Measurements from ENCODE around the gene CCDC9B.

Gene CCDC9B

DNA sequence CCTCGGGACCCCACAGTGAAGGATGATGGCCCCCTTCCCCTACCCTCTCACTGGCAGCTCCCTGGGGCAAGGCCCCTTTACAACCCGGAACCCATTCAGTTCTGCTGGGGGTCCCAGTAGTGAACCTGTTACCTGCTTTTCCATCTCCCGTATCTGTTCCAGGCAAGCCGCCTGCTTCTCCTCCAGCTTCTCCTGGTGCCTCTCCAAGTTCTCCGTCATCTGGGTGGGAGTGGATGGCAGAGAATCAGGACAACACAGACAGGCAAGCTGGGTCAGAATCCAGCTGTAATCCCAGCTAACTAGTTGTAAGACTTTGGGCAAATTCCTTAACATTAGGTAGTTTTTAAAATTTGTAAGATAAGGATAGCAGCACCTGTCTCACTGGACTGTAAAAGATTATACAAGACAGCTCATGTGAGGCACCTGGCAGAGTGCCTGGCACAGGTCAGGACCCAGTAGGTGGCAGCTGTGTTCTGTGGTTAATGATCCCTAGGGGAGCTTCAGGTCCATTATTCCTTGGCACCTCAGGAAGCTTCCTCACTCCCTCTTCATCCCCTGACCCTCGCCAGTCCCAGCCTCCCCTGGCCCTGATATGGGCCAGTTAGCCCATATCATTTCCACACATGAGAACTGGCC is 51.5 kb downstream of the CCDC9B start:
- no peak for DNase-seq (ENCODE audit: low spot score)

DNA sequence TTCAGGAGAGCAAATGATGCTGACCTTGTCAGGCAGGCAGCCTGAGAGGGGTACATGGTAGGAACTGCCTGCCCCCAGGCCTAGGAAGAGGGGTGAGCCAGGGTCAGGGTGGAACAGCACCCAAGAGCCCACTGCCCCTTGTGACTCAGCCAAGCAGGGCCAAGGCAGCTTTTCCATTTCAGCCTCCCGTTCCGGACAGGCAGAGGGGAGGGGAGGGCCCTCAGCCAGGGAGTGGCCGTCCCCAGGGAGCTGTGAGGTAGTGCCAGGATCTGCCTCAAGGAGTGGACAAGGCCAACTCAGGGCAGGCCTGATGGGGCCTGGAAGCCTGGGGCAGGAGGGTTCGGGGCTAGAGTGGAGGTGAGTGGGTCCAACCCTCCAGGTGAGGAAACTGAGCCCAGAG is 52.8 kb downstream of the CCDC9B start:
- no peak for DNase-seq (ENCODE audit: low spot score)

DNA sequence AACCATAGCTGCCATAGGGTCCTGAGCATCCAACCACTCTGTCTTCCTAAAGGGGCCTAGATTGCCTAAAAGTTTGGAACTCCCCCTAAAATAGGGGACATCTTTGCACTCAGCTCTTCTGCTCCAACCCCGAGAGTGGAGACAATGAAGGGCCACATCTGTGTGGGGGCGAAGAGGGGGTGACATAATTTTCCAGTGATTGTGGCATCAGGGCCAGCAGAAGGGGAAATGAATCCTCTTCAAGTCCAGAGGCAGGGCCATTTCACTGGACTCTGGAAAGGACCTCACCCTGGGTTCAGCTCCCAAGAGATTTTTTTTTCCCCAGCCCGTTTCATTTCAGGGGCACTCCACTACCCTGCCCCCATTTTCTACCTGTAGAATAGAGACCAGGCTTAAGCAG is 53.2 kb downstream of the CCDC9B start:
- no peak for DNase-seq (ENCODE audit: low spot score)

DNA sequence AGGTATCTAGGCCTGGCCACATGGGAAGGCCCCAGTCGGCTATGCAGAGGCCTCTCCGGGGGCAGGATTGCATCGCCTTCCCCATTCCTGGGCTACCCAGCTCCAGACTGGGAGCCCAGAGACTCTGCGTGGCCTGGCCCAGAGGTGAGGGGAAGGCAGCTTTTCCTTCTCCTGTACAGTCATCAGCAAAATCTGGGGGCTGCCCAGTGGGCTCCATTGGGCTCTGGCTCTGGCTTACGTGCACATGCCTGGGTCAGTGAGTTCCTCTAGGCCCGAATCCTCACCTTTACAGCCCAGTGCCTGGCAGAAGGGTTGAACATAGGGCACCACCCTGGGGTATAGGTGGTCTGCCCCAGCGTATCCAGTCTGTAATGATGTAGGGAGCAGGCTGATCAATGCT is 53.9 kb downstream of the CCDC9B start:
- DNase-seq (ENCODE audit: low spot score): no peak

DNA sequence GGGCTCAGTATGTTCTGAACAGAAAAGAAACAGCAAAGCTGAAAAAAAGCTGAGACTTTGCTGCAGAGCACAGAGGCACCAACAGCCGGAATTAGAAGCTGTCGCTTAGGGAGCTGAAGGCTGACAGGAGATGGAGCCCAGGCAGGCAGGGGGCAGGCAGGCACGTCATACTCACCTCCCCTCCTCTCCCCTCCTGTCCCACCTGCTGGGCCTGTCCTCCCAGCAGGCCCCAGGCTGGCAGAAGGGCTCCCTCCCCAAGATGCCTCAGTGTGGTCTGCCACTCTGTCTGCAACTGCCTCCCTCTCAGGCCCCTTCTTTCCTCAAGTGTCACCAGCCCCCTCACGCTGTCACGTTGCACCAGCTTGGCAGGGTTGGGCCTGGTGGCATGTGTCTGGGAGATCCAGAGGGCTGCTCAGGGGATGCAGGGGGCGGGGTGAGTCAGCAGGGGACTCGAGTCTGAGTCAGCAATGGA is 54.6 kb downstream of the CCDC9B start:
- no peak for DNase-seq (ENCODE audit: low spot score)

DNA sequence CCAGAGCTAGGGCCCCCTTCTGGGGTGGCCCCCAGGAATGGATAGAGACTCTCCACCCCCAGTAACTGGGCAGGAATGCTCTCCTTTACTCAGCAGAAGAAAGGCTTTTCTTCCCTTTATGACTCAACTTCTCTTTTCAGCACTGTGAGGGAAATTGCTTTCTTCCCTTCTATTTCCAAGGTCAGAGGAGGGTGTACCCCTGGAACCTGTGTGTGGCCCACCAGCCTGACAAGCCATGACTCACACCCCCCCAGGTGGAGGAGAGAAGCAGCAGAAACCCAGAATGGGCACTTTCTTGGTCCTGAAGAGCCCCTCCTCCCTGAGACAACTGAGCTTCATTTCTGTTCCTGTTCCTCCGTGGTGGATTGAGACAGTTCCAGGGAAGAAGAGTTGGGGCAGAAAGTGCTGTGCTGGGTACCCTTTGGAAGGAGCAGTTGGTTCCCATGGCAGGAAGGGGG is 55.2 kb downstream of the CCDC9B start:
- no peak for DNase-seq (ENCODE audit: low spot score)

DNA sequence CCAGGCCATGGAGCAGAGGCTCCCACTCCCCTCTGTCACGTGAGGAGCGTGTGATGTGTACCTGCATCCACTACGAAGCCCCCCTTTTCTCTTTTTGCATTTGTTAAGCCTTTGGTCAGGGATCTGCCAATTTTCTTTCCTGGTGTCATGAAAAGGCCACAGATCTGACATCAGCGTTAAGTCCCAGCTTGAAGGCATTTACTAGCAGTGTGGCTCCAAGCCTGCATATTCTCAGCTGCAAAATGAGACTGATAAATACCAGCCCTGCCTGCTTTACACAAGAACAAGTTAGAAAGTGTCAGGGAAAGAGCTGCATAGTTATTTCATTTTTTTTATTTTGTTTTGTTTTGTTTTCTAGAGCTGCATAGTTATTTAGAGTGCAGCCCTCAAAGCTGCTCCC is 55.6 kb downstream of the CCDC9B start:
- DNase-seq (ENCODE audit: low spot score): no peak

DNA sequence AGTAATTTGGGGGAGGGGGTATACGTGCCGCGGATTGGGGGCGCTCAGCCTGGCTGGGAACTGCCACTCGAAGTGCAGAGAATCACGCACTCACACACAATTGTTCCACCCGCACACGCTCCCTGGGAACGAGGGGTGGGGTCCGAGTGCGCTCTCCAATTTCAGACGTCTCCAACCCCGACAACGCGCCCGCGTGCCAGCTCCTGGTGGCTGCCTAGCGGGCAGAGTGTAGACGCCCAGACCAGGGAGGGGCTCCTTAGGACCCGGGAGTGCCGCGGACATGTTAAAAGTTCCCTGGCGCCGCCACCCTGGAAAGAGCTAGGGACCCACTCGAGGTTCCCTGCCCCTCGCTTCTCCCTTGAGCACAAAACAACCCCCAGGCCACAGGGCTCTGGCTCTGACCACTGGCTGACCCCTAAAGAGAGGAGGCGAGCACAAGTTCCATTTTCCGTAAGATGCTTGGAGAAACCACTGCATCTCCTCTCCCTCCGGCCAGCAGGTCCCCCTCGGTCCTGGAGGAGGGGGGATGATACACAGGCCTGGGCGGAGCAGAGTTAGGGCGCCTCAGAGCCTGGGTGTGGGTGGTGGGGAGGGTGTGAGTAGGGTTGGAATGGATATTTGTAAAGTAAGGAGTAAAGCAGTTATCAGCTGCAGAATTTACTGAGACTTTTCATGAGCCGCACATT is 57.0 kb downstream of the CCDC9B start:
- no peak for DNase-seq (ENCODE audit: low spot score)

DNA sequence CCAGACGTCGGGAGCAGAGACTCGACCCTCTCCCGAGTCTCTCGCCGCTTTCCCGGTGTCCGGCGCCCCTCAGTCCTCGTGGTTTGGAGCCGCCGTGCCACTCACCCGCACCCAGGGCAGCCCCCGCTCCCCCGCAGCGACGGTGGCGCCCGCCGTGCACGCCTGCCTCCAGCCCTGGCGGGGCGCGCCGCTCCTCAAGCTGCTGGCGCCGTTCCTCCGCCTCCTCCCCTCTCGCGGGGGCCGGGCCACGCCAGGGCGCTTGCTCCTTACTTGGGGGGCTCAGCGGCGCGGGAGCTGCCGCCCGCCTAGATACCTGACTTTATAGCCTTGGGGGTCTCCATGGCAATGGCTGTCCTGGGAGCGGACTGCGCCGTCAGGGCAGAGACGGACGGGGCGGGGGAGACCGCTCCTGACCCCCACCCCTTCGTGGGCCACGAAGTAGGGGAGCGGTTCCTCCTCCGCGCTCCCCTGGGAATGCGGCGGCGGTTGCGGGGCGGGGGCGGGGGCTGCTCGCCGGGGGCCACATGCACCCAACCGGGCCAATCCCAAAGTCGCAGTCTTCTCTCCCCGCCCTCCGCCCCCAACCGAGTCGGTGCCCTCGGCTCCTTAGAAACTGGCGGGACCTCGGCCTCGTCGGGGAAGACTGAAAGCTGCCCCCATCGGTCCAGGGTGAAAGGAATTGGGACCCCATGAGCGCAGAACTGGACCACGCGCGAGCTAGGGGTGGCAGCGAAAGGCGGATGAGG is 57.7 kb downstream of the CCDC9B start, which contains the start of gene ANKRD63:
Gene ANKRD63 (minus strand): TSS at position 196 of the 746 bp plus-strand sequence. CDS start 478 bp downstream, outside the sequence.
- no peak for DNase-seq (ENCODE audit: low spot score)

DNA sequence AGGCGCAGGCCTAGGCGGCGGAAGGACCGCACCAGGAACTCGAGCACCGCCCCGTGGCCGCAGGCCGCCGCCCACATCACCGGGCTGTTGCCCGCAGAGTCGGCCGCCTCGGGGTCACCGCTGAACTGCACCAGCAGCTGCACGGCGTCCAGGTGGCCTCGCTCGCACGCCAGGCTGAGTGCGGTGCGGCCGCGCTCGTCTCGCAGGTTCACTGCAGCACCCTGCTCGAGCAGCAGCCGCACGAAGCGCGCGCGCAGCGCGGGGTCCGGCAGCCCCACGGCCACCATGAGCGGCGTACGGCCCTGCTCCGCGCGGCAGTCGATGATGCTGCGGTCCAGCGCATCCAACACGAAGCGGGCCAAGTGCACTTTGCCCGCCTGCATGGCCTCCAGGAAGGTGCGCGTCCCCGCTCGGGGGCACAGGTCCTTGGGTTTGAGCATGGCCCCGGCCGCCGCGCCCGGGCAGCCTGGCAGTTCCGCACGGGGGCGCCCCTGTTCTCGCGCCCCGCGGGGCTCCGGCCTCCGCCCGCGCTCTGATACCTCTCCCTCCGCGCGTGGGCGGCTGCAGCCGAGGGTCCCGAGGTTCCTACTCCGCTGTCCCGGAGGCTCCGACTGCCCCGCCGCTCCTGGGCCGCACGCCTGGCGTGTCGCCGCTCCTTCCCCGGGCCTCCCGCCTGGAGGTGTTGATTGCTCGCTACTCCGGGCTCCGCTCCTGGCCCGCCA is 58.4 kb downstream of the CCDC9B start:
- peak; percentile 28 for DNase-seq (ENCODE audit: low spot score)

DNA sequence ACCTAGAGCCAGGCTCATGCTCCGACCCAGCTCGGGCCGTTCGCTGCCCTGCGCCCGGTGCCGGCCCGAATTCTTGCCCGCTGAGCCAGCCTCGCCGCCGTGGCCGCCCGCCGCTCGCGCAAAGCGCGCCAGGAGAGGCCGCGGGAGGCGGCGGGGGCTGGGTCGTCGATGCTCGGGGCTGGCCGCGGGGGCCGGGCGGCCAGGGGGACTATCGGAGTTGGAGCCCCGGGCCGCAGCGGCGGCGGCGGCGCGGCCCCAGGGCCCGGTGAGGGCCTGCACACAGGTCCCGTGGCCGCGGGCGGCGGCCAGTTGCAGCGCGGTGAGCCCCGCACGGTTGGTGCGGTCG is 59.0 kb downstream of the CCDC9B start:
- DNase-seq (ENCODE audit: low spot score): no peak
